ENCODE results near the gene FAM47C.
"Not testable (repeated sequence)": the region's sequence is repeated elsewhere in the genome, so short reads cannot be mapped to it uniquely, and the experiment has no call there.

Gene FAM47C

DNA sequence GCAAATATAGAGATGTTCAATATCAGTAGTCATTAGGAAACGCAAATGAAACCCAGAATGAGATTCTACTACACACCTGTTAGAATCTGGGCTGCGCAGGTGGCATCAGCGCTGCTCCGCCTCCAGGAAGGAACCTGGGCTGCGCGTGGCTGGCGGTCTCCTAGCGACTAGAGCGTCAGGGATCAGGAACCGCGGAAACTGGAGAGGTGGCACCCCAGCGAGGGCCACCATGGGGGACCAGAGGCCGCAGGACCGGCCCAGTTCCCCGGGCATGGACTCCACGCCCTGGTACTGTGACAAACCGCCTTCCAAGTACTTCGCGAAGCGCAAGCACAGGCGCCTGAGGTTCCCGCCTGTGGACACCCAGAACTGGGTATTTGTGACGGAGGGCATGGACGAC, at the start of gene FAM47C:
TSS of gene FAM47C (plus strand) at position 185 of the 400 bp plus-strand sequence. CDS start at position 230, 45 bp downstream.
- not testable (repeated sequence) for H3K27ac ChIP-seq (ENCODE audit: low read length); H3K4me3 ChIP-seq (ENCODE audit: low read length); H3K27me3 ChIP-seq (ENCODE audit: control insufficient read depth, insufficient read depth, low read length); H3K9me3 ChIP-seq (ENCODE audit: control insufficient read depth, low read depth, low read length); H3K9ac ChIP-seq (ENCODE audit: low read length); H3K36me3 ChIP-seq (ENCODE audit: control insufficient read depth, low read depth, low read length); H3K4me1 ChIP-seq (ENCODE audit: control insufficient read depth, low read depth, low read length)

DNA sequence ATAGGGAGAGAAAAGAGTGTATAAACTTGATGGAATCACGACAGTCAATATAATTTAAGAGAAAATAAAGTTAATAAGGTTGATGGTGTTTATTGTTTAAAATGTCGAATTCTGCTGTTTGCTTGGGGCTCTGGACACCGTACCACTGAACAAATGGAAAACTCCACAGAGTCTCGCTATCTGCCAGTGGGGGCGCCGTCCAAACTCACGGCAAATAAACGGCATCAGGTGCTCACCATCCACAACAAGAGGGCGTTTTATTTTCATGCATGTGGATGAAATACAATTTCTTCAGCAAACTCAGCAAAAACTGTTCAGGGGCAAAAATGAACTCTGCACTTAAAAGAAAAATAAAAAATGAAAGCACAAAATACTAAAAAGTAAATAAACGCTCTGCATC, 46.6 kb upstream of the FAM47C start:
- no peaks in the 10 kb centered on the region for H3K4me1 ChIP-seq (ENCODE audit: control insufficient read depth, low read depth, low read length)
- no peak overlapping the region for H3K9ac ChIP-seq (ENCODE audit: low read length)
- peaks cover 30% of the 10 kb centered on the region for H3K27me3 ChIP-seq (ENCODE audit: control insufficient read depth, insufficient read depth, low read length)
- H3K36me3 ChIP-seq (ENCODE audit: control insufficient read depth, low read depth, low read length): no peaks in the 10 kb centered on the region
- H3K4me3 ChIP-seq (ENCODE audit: low read length): no peak overlapping the region
- H3K9me3 ChIP-seq (ENCODE audit: control insufficient read depth, low read depth, low read length): peaks cover 5% of the 10 kb centered on the region
- no peak overlapping the region for H3K27ac ChIP-seq (ENCODE audit: low read length)

DNA sequence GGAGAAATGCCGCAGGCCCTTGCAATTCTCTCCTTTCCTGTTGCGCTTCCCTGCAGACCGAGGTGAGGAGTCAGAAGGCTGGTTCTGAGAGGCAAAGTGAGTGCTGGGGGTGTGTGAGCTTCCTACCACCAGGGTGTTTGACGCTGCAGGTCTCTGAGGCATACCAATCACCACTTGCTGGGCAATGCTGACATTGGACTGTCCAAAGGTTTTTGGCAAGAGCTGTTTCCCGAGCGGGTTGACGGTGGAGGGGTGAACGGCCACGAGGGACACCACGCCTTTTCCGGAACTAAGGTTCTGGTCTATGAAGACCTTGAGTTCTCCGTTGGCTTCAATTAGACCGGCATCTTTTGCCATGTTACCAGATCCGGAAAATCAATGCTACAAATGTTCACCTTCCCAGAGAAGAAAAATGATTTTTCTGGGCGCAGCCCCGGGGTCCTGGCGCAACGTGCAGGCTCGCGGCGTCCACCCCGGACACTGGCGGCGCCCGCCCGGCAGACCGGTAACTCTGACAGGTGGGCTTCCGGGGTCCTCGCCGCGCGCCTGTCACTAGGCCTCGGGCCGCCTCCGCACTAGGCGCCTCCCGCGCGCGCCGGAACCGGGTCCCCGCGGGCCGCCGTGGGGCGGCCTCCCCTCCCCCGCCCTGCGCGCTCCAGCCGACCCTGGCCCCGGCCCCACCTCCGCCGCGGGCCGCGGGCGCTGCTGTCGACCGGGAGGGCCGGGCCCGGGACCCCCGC, 44.9 kb upstream of the FAM47C start:
- Histone ChIP-seq H3K4me1 (ENCODE audit: control insufficient read depth, low read depth, low read length) (no peaks in the 10 kb centered on the region), H3K4me3 (ENCODE audit: low read length) (peak overlapping the region; percentile 42), H3K27ac (ENCODE audit: low read length) (no peak overlapping the region), H3K9me3 (ENCODE audit: control insufficient read depth, low read depth, low read length) (peaks cover 8% of the 10 kb centered on the region), H3K27me3 (ENCODE audit: control insufficient read depth, insufficient read depth, low read length) (peaks cover 30% of the 10 kb centered on the region), H3K36me3 (ENCODE audit: control insufficient read depth, low read depth, low read length) (no peaks in the 10 kb centered on the region), H3K9ac (ENCODE audit: low read length) (no peak overlapping the region)

DNA sequence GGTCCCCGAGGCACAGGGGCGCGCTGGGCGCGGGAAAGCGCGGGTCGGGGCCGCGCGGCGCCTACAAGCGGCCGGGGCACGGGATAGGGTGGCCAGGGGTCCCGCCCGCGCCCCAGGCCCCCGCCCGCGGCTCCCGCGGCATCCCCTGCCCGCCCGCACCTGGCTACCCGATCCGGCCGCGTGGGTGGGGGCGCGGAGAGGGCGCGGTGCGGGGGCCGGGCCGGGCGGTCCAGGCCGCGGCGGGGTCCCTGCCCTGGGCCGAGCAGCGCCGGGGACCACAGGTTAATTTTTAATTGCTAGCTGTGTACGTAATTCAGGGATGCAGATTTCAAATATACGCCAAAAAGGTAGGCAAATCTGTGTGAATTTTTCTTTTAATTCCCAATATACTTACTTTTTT, 44.3 kb upstream of the FAM47C start:
- peak overlapping the region; percentile 27 for H3K4me3 ChIP-seq (ENCODE audit: low read length)

DNA sequence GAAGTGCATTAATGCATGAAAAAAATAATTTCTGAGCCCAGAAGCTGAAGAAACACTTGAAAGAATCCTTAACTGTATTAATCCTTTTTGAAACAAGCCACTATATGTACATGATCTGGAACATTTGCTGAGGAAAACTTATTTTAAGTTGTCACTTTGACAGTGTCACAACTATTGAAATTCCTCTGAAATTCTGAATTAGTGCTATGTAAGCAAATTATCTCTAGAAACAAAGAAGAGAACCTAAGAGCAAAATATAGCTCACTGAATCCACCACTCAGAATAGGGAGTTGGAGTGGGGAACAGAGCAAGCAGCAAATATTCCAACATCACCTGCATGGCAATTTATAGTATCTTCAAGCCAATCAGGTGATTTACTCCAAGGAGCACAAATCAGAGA, 34.6 kb upstream of the FAM47C start:
- Histone ChIP-seq H3K4me1 (ENCODE audit: control insufficient read depth, low read depth, low read length) (no peaks in the 10 kb centered on the region), H3K9me3 (ENCODE audit: control insufficient read depth, low read depth, low read length) (peaks cover 16% of the 10 kb centered on the region), H3K27ac (ENCODE audit: low read length) (no peak overlapping the region), H3K36me3 (ENCODE audit: control insufficient read depth, low read depth, low read length) (no peaks in the 10 kb centered on the region), H3K9ac (ENCODE audit: low read length) (no peak overlapping the region), H3K27me3 (ENCODE audit: control insufficient read depth, insufficient read depth, low read length) (no peaks in the 10 kb centered on the region), H3K4me3 (ENCODE audit: low read length) (no peak overlapping the region)

More for the DNA sequence above, 44.3 kb upstream of the FAM47C start:
- H3K9me3 ChIP-seq (ENCODE audit: control insufficient read depth, low read depth, low read length): peaks cover 8% of the 10 kb centered on the region
- no peaks in the 10 kb centered on the region for H3K36me3 ChIP-seq (ENCODE audit: control insufficient read depth, low read depth, low read length)
- H3K27me3 ChIP-seq (ENCODE audit: control insufficient read depth, insufficient read depth, low read length): peaks cover 24% of the 10 kb centered on the region
- no peak overlapping the region for H3K27ac ChIP-seq (ENCODE audit: low read length)
- no peak overlapping the region for H3K9ac ChIP-seq (ENCODE audit: low read length)
- H3K4me1 ChIP-seq (ENCODE audit: control insufficient read depth, low read depth, low read length): no peaks in the 10 kb centered on the region

DNA sequence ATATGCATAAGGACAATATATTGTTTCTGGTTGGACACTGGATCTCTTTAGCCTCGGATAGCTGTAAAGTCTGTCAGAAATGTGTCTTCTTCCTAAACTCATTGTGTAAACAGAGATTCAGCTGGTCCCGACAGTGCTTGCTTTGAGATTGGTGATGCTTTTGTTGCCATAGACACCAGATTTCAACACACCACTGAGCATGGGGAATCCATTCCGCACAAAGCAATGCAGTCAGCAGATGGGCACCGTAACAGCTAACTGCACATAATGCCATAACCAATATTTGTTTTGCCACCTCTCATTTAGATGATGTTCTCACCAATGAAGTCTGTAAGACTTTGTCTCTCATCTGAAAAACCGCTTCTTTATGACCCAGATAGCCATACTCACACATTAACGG, 33.3 kb upstream of the FAM47C start:
- no peak overlapping the region for H3K9ac ChIP-seq (ENCODE audit: low read length)
- peaks cover 12% of the 10 kb centered on the region for H3K9me3 ChIP-seq (ENCODE audit: control insufficient read depth, low read depth, low read length)
- H3K4me1 ChIP-seq (ENCODE audit: control insufficient read depth, low read depth, low read length): no peaks in the 10 kb centered on the region
- no peaks in the 10 kb centered on the region for H3K27me3 ChIP-seq (ENCODE audit: control insufficient read depth, insufficient read depth, low read length)
- no peak overlapping the region for H3K27ac ChIP-seq (ENCODE audit: low read length)
- no peak overlapping the region for H3K4me3 ChIP-seq (ENCODE audit: low read length)
- no peaks in the 10 kb centered on the region for H3K36me3 ChIP-seq (ENCODE audit: control insufficient read depth, low read depth, low read length)

DNA sequence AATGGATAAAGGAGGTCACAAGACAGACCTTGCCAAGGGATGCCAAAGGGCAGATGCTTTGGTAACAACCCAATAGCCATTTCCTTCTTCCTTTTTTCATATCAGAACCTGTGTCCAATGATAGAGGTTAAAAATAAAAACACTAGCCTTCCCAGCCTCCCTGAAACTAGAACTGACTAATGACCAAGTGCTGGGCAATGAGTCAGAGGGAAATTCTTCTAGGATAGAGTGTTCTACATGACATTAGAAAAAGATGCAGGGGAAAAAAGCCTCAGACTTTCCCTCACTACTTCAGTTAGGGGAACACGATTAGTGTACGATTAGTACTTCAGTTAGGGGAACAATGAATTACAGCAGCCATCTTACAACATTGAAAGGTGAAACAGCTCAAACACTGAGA, 29.3 kb upstream of the FAM47C start:
- Histone ChIP-seq H3K27me3 (ENCODE audit: control insufficient read depth, insufficient read depth, low read length) (no peaks in the 10 kb centered on the region), H3K9ac (ENCODE audit: low read length) (no peak overlapping the region), H3K27ac (ENCODE audit: low read length) (no peak overlapping the region), H3K4me3 (ENCODE audit: low read length) (no peak overlapping the region), H3K9me3 (ENCODE audit: control insufficient read depth, low read depth, low read length) (peaks cover 12% of the 10 kb centered on the region), H3K36me3 (ENCODE audit: control insufficient read depth, low read depth, low read length) (no peaks in the 10 kb centered on the region), H3K4me1 (ENCODE audit: control insufficient read depth, low read depth, low read length) (no peaks in the 10 kb centered on the region)

DNA sequence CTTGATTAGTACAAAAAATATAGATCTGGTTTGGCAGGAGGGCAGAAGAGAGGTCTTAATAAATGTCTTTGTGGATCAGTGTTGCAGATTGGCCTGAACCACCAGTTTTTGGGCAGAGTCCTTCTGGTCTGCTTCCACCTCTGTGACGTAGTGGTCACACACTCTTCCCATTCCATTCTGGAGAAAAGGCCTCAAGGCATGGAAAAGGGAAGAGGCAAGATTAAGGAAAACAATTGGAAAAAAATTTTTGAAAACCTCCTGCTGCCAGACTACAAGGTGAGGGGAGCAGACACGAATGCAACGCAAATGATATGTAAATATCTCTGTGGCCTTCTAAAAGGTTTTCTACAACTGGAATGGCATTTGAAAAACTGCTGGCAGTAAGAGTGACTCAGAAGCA, 24.3 kb upstream of the FAM47C start:
- H3K27ac ChIP-seq (ENCODE audit: low read length): no peak overlapping the region
- H3K9ac ChIP-seq (ENCODE audit: low read length): no peak overlapping the region
- H3K36me3 ChIP-seq (ENCODE audit: control insufficient read depth, low read depth, low read length): no peaks in the 10 kb centered on the region
- no peak overlapping the region for H3K4me3 ChIP-seq (ENCODE audit: low read length)
- no peaks in the 10 kb centered on the region for H3K9me3 ChIP-seq (ENCODE audit: control insufficient read depth, low read depth, low read length)
- no peaks in the 10 kb centered on the region for H3K4me1 ChIP-seq (ENCODE audit: control insufficient read depth, low read depth, low read length)
- peaks cover 10% of the 10 kb centered on the region for H3K27me3 ChIP-seq (ENCODE audit: control insufficient read depth, insufficient read depth, low read length)

DNA sequence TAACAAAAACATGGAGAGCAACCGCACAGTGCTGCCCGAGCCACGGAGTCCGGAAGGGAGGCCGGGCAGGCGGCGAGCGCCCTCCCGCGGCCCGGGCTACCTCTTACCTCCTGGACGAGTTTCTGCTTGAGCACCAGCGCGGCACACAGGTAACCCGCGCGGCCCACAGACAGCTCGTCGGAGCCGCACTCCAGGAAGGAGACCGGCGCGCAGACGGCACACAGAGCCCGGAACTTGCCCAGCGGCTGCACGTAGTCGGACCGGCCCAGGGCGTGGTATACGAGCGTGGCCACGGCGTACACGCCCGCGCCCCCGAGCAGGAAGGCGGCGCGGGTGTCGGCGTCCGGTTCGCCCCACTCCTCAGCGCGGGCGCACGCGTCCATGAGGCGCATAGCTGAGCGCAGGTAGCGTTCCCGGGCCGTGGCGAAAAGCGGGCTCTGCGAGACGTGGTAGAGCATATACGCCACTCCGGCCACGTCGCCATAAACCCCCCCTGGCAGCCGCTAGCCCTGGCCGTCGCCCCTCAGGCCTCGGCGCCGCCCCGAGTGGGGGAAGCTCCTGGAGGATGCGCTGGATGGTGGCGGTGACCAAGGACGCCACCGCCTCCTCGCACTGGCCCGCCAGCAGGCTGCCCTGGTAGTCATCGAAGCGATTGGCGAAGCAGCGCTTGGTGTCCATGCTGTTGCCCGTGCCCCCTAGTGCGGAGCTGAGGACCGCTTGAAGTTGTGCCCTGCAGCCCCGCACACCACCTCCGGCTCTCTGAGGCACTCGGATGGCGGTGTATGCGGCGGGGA, 22.6 kb upstream of the FAM47C start:
- H3K4me1 ChIP-seq (ENCODE audit: control insufficient read depth, low read depth, low read length); H3K27ac ChIP-seq (ENCODE audit: low read length); H3K9me3 ChIP-seq (ENCODE audit: control insufficient read depth, low read depth, low read length); H3K9ac ChIP-seq (ENCODE audit: low read length); H3K27me3 ChIP-seq (ENCODE audit: control insufficient read depth, insufficient read depth, low read length); H3K36me3 ChIP-seq (ENCODE audit: control insufficient read depth, low read depth, low read length): not testable (repeated sequence)
- H3K4me3 ChIP-seq (ENCODE audit: low read length): peak overlapping the region; percentile 33

DNA sequence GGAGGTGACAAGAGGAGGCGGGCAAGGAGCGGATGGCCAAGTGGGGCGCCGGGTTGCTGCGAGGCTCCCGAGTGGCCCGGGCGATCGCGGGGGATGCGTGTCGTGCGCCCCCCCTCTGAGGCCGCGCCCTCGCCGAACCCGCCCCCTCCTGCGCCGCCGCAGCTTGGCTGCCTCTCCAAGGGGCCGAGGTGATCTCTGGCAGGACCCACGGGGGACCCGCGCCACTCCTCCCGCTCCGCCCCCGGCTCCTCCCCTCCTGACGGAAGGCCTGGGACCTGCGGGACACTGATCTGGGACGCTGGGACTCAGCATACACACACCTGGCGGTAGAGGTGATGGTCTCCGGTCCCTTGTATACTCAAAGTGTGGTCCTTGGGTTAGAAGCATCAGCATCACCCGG, 21.9 kb upstream of the FAM47C start:
- H3K27me3 ChIP-seq (ENCODE audit: control insufficient read depth, insufficient read depth, low read length): peaks cover 10% of the 10 kb centered on the region
- peaks cover 9% of the 10 kb centered on the region for H3K9me3 ChIP-seq (ENCODE audit: control insufficient read depth, low read depth, low read length)
- no peak overlapping the region for H3K9ac ChIP-seq (ENCODE audit: low read length)
- no peaks in the 10 kb centered on the region for H3K4me1 ChIP-seq (ENCODE audit: control insufficient read depth, low read depth, low read length)
- no peak overlapping the region for H3K27ac ChIP-seq (ENCODE audit: low read length)
- no peak overlapping the region for H3K4me3 ChIP-seq (ENCODE audit: low read length)
- no peaks in the 10 kb centered on the region for H3K36me3 ChIP-seq (ENCODE audit: control insufficient read depth, low read depth, low read length)

DNA sequence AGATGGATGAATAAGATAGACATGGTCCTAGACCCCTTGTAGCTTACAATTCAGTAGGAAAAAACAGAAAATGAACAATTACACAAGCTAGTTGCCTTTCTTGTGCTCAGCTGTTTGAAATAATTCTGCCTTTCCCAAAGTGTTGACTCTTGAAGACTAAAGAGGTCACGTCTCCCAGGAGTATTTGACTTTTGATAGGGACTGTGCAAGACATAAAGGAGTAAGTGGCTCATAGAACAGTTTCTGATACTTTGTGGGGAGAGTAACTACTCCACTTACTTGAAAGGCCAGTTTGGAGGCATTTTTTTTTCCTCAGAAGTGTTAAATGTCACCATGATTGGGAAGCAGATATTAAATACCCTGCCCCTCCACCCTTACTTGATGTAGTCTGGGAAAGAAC, 21.0 kb upstream of the FAM47C start:
- H3K9me3 ChIP-seq (ENCODE audit: control insufficient read depth, low read depth, low read length); H3K4me1 ChIP-seq (ENCODE audit: control insufficient read depth, low read depth, low read length); H3K36me3 ChIP-seq (ENCODE audit: control insufficient read depth, low read depth, low read length); H3K9ac ChIP-seq (ENCODE audit: low read length); H3K27me3 ChIP-seq (ENCODE audit: control insufficient read depth, insufficient read depth, low read length); H3K27ac ChIP-seq (ENCODE audit: low read length); H3K4me3 ChIP-seq (ENCODE audit: low read length): not testable (repeated sequence)

DNA sequence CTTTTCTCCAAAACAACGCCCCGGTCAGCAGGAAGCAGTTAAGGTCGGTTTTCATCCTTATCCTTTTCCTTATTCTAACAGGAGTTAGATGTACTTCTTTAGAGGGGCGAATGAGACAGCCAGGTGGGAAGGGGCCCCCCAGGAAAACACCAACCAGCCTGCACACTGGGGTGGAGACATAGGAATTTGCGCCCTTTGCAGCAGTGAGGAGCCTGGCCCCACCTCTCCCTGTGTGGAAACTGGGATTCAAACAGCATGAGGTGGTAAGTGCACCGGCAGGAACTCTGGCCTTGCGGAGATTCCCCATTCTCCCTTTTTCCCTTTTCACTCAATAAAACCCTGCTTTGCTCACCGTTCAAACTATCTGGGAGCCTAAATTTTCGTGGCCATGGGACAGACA, 8.0 kb upstream of the FAM47C start:
- Histone ChIP-seq H3K36me3 (ENCODE audit: control insufficient read depth, low read depth, low read length) (no peaks in the 10 kb centered on the region), H3K4me3 (ENCODE audit: low read length) (no peak overlapping the region), H3K9me3 (ENCODE audit: control insufficient read depth, low read depth, low read length) (peaks cover 13% of the 10 kb centered on the region), H3K27ac (ENCODE audit: low read length) (no peak overlapping the region), H3K9ac (ENCODE audit: low read length) (no peak overlapping the region), H3K4me1 (ENCODE audit: control insufficient read depth, low read depth, low read length) (peaks cover 5% of the 10 kb centered on the region), H3K27me3 (ENCODE audit: control insufficient read depth, insufficient read depth, low read length) (no peaks in the 10 kb centered on the region)
